ENCODE measurements around the gene HOXA6.

DNA sequence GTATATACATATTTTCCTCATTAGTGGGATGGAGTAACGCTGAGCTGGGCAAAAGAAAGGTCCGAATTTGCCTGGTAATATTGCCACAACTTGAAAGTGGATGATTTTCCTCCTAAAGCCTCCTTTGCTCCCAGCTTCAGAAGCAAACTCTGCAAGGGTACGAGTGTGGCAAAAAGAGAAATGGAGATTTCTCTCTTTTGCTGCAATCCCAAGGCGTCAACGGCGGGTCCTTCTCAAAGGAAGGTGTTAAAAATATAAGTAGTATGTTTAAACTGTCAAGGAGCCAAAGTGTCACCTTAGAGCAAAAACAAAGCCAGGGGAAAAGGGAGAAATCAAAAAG lies 32.7 kb downstream of the HOXA6 start:
- TF ChIP-seq, protein P1, sequence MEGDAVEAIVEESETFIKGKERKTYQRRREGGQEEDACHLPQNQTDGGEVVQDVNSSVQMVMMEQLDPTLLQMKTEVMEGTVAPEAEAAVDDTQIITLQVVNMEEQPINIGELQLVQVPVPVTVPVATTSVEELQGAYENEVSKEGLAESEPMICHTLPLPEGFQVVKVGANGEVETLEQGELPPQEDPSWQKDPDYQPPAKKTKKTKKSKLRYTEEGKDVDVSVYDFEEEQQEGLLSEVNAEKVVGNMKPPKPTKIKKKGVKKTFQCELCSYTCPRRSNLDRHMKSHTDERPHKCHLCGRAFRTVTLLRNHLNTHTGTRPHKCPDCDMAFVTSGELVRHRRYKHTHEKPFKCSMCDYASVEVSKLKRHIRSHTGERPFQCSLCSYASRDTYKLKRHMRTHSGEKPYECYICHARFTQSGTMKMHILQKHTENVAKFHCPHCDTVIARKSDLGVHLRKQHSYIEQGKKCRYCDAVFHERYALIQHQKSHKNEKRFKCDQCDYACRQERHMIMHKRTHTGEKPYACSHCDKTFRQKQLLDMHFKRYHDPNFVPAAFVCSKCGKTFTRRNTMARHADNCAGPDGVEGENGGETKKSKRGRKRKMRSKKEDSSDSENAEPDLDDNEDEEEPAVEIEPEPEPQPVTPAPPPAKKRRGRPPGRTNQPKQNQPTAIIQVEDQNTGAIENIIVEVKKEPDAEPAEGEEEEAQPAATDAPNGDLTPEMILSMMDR (IDR thresholded peaks at IDR 0.05) = no peak
- TF ChIP-seq EZH2 (IDR thresholded peaks at IDR 0.05) (peak; percentile 78), EZH2phosphoT487 (IDR thresholded peaks at IDR 0.05) (no peak)

Data from neural progenitor cell (in vitro differentiated cells).